ENCODE data around the gene MED12L.

- TF ChIP-seq CTCF (IDR thresholded peaks at IDR 0.05; ENCODE audit: low read length) (no peak), EZH2 (optimal IDR thresholded peaks at IDR 0.05; ENCODE audit: low read depth, low read length) (no peak)
These were observed 243.0 kb downstream of the MED12L start for GRCh38 chr3:151328298-151328995.
